ENCODE data around the gene SP9.
"Not testable (repeated sequence)": the region's sequence is repeated elsewhere in the genome, so short reads cannot be mapped to it uniquely, and the experiment has no call there.

SP9 gene

GRCh38 chr2:174344716-174345461, 10.1 kb downstream of the SP9 start:
- no peak for DNase-seq (ENCODE audit: low read depth, low spot score)

GRCh38 chr2:174350018-174350417, 15.3 kb downstream of the SP9 start:
- DNase-seq (ENCODE audit: low read depth, low spot score), result no peak

GRCh38 chr2:174350593-174351181, 15.9 kb downstream of the SP9 start:
- no peak for DNase-seq (ENCODE audit: low read depth, low spot score)

GRCh38 chr2:174353004-174353403, 18.2 kb downstream of the SP9 start:
- no peak for DNase-seq (ENCODE audit: low read depth, low spot score)

- DNase-seq (ENCODE audit: low read depth, low spot score), result no peak
Observed at GRCh38 chr2:174356347-174356746, 21.6 kb downstream of the SP9 start.

- DNase-seq (ENCODE audit: low read depth, low spot score), result not testable (repeated sequence)
Observed at GRCh38 chr2:174359663-174360062, 24.9 kb downstream of the SP9 start.

- no peak for DNase-seq (ENCODE audit: low read depth, low spot score)
Observed at GRCh38 chr2:174362949-174363348, 28.2 kb downstream of the SP9 start.

- not testable (repeated sequence) for DNase-seq (ENCODE audit: low read depth, low spot score)
Observed at GRCh38 chr2:174363492-174364225, 28.9 kb downstream of the SP9 start.

- DNase-seq (ENCODE audit: low read depth, low spot score), result no peak
Observed at GRCh38 chr2:174364628-174365027, 29.9 kb downstream of the SP9 start.

- DNase-seq (ENCODE audit: low read depth, low spot score), result no peak
Observed at GRCh38 chr2:174365571-174365970, 30.8 kb downstream of the SP9 start.

- no peak for DNase-seq (ENCODE audit: low read depth, low spot score)
Observed at GRCh38 chr2:174368691-174369090, 33.9 kb downstream of the SP9 start.

GRCh38 chr2:174376967-174377366, 42.2 kb downstream of the SP9 start:
- no peak for DNase-seq (ENCODE audit: low read depth, low spot score)

GRCh38 chr2:174383796-174384195, 49.0 kb downstream of the SP9 start:
- no peak for DNase-seq (ENCODE audit: low read depth, low spot score)

GRCh38 chr2:174385201-174385600, 50.4 kb downstream of the SP9 start:
- no peak for DNase-seq (ENCODE audit: low read depth, low spot score)
